Ishikawa (cell line): ENCODE results near the gene DRGX.

Source experiments
- CEBPB ChIP-seq: IDR thresholded peaks from 2 replicates; pipeline ENCODE4 v1.6.1; 2012
- CREB1 ChIP-seq: IDR thresholded peaks from 2 replicates; pipeline ENCODE4 v1.6.1; 2012; ENCODE audit warnings: low read depth
- EGR1 ChIP-seq: IDR thresholded peaks from 2 replicates; pipeline ENCODE4 v1.6.1; 2012
- EP300 ChIP-seq: IDR thresholded peaks from 2 replicates; pipeline ENCODE4 v1.6.1; 2012; ENCODE audit warnings: borderline replicate concordance
- FOXM1 ChIP-seq: IDR thresholded peaks from 2 replicates; pipeline ENCODE4 v1.6.1; 2012; ENCODE audit warnings: low read depth, borderline replicate concordance
- NFIC ChIP-seq: IDR thresholded peaks from 2 replicates; pipeline ENCODE4 v1.6.1; 2012
- RAD21 ChIP-seq: IDR thresholded peaks from 2 replicates; pipeline ENCODE4 v1.6.1; 2012; ENCODE audit warnings: low read depth
- TAF1 ChIP-seq: IDR thresholded peaks from 2 replicates; pipeline ENCODE4 v1.6.1; 2012; ENCODE audit warnings: low read depth, mild to moderate bottlenecking
- TCF12 ChIP-seq: IDR thresholded peaks from 2 replicates; pipeline ENCODE4 v1.6.1; 2012; ENCODE audit warnings: low read depth
- TEAD4 ChIP-seq: IDR thresholded peaks from 2 replicates; pipeline ENCODE4 v1.6.1; 2012
- USF1 ChIP-seq: IDR thresholded peaks from 2 replicates; pipeline ENCODE4 v1.6.1; 2012
- YY1 ChIP-seq: IDR thresholded peaks from 2 replicates; pipeline ENCODE4 v1.6.1; 2012; ENCODE audit warnings: low read depth
- ZBTB7A ChIP-seq: IDR thresholded peaks from 2 replicates; pipeline ENCODE4 v1.6.1; 2012; ENCODE audit warnings: low read depth
- TF ChIP-seq, protein P1 (sequence below): IDR thresholded peaks from 2 replicates; pipeline ENCODE4 v1.6.1; 2012
- TF ChIP-seq, protein P2 (sequence below): IDR thresholded peaks from 2 replicates; pipeline ENCODE4 v1.6.1; 2012; ENCODE audit warnings: low read depth, mild to moderate bottlenecking

DRGX gene

GRCh38 chr10:49374740-49375139, 21.1 kb downstream of the DRGX start:
- TF ChIP-seq ZBTB7A: no peak
- no peak for TF ChIP-seq TAF1
- TF ChIP-seq, protein P1, sequence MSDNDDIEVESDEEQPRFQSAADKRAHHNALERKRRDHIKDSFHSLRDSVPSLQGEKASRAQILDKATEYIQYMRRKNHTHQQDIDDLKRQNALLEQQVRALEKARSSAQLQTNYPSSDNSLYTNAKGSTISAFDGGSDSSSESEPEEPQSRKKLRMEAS: no peak
- TF ChIP-seq EP300: no peak
- no peak for TF ChIP-seq CREB1

GRCh38 chr10:49373361-49373760, 22.5 kb downstream of the DRGX start:
- TF ChIP-seq NFIC: no peak
- no peak for TF ChIP-seq ZBTB7A
- no peak for TF ChIP-seq RAD21
- TF ChIP-seq YY1: no peak
- TF ChIP-seq, protein P1: no peak
- TF ChIP-seq EP300: no peak
- no peak for TF ChIP-seq USF1
- TF ChIP-seq CREB1: no peak
- no peak for TF ChIP-seq CEBPB
- TF ChIP-seq TEAD4: no peak
- no peak for TF ChIP-seq FOXM1
- no peak for TF ChIP-seq TCF12
- no peak for TF ChIP-seq TAF1
- TF ChIP-seq EGR1: no peak
- TF ChIP-seq, protein P2, sequence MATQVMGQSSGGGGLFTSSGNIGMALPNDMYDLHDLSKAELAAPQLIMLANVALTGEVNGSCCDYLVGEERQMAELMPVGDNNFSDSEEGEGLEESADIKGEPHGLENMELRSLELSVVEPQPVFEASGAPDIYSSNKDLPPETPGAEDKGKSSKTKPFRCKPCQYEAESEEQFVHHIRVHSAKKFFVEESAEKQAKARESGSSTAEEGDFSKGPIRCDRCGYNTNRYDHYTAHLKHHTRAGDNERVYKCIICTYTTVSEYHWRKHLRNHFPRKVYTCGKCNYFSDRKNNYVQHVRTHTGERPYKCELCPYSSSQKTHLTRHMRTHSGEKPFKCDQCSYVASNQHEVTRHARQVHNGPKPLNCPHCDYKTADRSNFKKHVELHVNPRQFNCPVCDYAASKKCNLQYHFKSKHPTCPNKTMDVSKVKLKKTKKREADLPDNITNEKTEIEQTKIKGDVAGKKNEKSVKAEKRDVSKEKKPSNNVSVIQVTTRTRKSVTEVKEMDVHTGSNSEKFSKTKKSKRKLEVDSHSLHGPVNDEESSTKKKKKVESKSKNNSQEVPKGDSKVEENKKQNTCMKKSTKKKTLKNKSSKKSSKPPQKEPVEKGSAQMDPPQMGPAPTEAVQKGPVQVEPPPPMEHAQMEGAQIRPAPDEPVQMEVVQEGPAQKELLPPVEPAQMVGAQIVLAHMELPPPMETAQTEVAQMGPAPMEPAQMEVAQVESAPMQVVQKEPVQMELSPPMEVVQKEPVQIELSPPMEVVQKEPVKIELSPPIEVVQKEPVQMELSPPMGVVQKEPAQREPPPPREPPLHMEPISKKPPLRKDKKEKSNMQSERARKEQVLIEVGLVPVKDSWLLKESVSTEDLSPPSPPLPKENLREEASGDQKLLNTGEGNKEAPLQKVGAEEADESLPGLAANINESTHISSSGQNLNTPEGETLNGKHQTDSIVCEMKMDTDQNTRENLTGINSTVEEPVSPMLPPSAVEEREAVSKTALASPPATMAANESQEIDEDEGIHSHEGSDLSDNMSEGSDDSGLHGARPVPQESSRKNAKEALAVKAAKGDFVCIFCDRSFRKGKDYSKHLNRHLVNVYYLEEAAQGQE: no peak

- TF ChIP-seq TCF12 (no peak), NFIC (no peak), ZBTB7A (no peak), RAD21 (no peak), TAF1 (no peak), EP300 (no peak), YY1 (no peak), TEAD4 (no peak), EGR1 (no peak), CREB1 (no peak), USF1 (no peak), FOXM1 (no peak), CEBPB (no peak)
- TF ChIP-seq, protein P1: no peak
- TF ChIP-seq, protein P2: no peak
These were observed 23.9 kb downstream of the DRGX start for GRCh38 chr10:49371967-49372366.

- TF ChIP-seq RAD21 (no peak), CEBPB (no peak), TEAD4 (no peak), CREB1 (no peak), YY1 (no peak), NFIC (no peak), USF1 (no peak), TCF12 (no peak), EP300 (no peak), FOXM1 (no peak), ZBTB7A (no peak)
- TF ChIP-seq, protein P1: no peak
- TF ChIP-seq, protein P2: no peak
These were observed 25.4 kb downstream of the DRGX start for GRCh38 chr10:49370326-49371100.
